ENCODE measurements around the gene BBS10. TPM values are rescaled to one million over a fixed set of nuclear protein-coding genes. Genes with fewer than 3 reads are reported as not detected.

BBS10 gene
- total RNA-seq, 1 experiment from 2014 or later: 10.8 TPM

Other genes with a start within 250 kb of the BBS10 start
- 68.4 and 77.0 TPM in 2 replicates for gene OSBPL8, start 211.4 kb upstream of the BBS10 start, total RNA-seq (2014; rRNA removed; shearing (Covaris generic))